ENCODE measurements around the gene SPTBN1.

The SPTBN1 gene

DNA sequence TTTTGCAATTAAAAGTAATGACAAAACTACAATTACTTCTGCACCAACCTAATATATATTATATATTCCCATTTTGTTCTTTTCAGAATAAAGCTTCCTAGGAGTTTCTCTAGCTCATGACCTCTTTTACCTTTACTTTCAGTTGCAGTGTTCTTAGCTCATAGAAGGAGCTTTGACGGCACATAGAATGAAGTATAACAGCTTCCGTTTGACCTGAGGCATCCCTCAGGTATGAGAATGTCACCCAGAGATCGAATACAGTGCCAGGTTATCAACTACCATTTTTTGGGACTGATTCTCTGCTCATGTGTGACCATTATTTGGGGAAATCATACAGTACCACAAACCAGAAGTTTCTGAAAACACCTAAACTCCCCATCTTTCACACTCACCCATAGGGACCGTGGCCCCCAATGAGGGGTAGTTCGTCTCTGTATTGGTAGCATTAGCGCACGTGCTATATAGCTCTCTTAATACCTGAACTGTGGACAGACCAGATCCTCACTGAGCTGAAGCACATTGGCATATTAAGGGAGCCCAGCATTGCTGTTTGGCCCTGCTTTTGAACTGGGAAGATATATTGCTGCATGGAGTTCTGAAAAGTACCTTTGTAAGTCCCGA, 123.0 kb downstream of the SPTBN1 start:
- TF ChIP-seq TEAD4 (IDR thresholded peaks at IDR 0.05) (no peak), EP300 (IDR thresholded peaks at IDR 0.05; ENCODE audit: borderline replicate concordance) (no peak), ZBTB7A (IDR thresholded peaks at IDR 0.05; ENCODE audit: low read depth) (no peak), CEBPB (IDR thresholded peaks at IDR 0.05) (no peak), EGR1 (IDR thresholded peaks at IDR 0.05) (no peak), NFIC (IDR thresholded peaks at IDR 0.05) (no peak), RAD21 (IDR thresholded peaks at IDR 0.05; ENCODE audit: low read depth) (no peak), TCF12 (IDR thresholded peaks at IDR 0.05; ENCODE audit: low read depth) (no peak), TAF1 (IDR thresholded peaks at IDR 0.05; ENCODE audit: low read depth) (no peak)
- TF ChIP-seq, protein P1, sequence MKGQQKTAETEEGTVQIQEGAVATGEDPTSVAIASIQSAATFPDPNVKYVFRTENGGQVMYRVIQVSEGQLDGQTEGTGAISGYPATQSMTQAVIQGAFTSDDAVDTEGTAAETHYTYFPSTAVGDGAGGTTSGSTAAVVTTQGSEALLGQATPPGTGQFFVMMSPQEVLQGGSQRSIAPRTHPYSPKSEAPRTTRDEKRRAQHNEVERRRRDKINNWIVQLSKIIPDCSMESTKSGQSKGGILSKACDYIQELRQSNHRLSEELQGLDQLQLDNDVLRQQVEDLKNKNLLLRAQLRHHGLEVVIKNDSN (IDR thresholded peaks at IDR 0.05): no peak

DNA sequence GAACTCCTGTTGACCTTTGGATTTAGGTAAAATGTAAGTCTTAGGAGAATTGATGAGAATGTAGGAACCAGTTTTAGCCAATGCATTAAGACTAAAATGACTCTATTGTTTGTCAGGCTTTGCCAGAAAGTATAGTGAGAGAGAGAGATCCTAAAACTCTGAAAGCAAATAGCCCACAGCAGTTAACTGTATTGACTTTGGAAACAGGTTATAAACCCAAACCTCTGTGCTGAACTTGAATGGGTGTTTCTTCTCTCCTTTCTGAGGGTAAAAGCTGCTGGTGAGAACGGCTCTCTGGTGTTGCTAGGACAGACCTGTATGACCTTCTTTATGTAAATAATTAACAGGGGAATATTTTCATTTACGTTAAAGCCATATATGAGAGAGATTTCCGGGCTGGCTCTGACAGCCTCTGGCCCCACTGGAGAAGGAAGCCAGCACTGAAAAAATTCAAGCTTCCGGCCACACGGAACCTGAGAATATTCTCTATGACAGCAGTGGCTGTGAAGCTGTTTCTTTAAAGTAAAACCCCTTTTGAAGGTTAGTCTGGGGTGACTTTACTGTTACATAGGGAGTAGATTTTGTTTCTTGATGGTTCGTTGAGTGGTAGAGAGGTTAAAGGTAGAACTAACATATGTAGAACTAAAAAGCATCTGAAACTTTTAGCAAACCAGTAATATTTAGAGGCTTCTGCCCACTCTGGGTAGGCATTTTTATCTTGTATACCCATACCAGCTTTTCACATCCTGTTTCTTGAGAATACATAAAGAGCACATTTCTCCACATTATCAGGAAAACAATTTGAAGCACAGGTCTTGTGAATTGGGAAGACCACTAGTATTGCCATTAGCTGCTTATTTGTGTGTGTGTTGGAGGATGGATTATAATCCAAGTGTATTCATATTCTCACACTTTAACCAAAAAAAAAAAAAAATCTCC, 123.8 kb downstream of the SPTBN1 start:
- no peak for TF ChIP-seq TEAD4 (IDR thresholded peaks at IDR 0.05)
- no peak for TF ChIP-seq EGR1 (IDR thresholded peaks at IDR 0.05)
- no peak for TF ChIP-seq NFIC (IDR thresholded peaks at IDR 0.05)
- TF ChIP-seq CEBPB (IDR thresholded peaks at IDR 0.05): no peak
- TF ChIP-seq, protein P1 (IDR thresholded peaks at IDR 0.05): no peak
- TF ChIP-seq FOXM1 (IDR thresholded peaks at IDR 0.05; ENCODE audit: borderline replicate concordance, low read depth): no peak
- no peak for TF ChIP-seq TCF12 (IDR thresholded peaks at IDR 0.05; ENCODE audit: low read depth)
- TF ChIP-seq YY1 (IDR thresholded peaks at IDR 0.05; ENCODE audit: low read depth): no peak
- TF ChIP-seq, protein P2, sequence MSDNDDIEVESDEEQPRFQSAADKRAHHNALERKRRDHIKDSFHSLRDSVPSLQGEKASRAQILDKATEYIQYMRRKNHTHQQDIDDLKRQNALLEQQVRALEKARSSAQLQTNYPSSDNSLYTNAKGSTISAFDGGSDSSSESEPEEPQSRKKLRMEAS (IDR thresholded peaks at IDR 0.05): no peak
- no peak for TF ChIP-seq CREB1 (IDR thresholded peaks at IDR 0.05; ENCODE audit: low read depth)
- TF ChIP-seq ZBTB7A (IDR thresholded peaks at IDR 0.05; ENCODE audit: low read depth): no peak
- TF ChIP-seq, protein P3, sequence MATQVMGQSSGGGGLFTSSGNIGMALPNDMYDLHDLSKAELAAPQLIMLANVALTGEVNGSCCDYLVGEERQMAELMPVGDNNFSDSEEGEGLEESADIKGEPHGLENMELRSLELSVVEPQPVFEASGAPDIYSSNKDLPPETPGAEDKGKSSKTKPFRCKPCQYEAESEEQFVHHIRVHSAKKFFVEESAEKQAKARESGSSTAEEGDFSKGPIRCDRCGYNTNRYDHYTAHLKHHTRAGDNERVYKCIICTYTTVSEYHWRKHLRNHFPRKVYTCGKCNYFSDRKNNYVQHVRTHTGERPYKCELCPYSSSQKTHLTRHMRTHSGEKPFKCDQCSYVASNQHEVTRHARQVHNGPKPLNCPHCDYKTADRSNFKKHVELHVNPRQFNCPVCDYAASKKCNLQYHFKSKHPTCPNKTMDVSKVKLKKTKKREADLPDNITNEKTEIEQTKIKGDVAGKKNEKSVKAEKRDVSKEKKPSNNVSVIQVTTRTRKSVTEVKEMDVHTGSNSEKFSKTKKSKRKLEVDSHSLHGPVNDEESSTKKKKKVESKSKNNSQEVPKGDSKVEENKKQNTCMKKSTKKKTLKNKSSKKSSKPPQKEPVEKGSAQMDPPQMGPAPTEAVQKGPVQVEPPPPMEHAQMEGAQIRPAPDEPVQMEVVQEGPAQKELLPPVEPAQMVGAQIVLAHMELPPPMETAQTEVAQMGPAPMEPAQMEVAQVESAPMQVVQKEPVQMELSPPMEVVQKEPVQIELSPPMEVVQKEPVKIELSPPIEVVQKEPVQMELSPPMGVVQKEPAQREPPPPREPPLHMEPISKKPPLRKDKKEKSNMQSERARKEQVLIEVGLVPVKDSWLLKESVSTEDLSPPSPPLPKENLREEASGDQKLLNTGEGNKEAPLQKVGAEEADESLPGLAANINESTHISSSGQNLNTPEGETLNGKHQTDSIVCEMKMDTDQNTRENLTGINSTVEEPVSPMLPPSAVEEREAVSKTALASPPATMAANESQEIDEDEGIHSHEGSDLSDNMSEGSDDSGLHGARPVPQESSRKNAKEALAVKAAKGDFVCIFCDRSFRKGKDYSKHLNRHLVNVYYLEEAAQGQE (IDR thresholded peaks at IDR 0.05; ENCODE audit: low read depth): no peak
- no peak for TF ChIP-seq EP300 (IDR thresholded peaks at IDR 0.05; ENCODE audit: borderline replicate concordance)
- TF ChIP-seq RAD21 (IDR thresholded peaks at IDR 0.05; ENCODE audit: low read depth): no peak
- TF ChIP-seq TAF1 (IDR thresholded peaks at IDR 0.05; ENCODE audit: low read depth): no peak

DNA sequence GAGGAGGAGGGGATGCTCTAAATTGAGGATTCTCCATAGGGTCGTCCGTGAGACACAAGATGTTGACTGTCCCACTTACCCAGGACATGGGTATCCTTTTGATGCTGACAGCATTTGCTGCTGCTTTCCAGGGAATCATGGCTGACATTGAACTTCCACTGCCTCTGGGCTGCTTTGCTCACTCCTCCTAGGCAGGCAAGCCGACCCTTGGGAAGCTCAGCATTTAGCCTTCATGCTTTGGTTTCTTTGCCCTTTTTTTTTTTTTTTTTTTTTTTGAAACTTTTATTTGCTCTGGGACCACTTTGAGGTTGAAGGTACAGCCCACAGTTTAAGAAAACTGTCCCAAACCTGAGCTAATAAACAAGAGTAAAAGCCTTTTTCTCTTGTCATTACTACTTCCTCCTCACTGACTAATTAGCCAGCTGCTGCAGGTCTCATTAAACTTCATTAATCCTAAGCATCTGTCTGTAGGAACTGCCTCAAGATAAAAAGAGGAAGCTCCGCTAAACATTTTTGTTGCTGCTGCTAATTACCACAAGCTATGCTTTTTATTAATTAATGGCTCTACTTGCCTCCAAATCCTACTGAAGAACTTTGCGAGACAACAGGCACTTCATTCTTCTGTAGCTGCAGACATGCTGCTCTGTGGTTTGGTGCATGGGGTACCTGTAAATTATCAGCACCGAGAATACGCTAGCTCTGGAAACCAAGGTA, 125.4 kb downstream of the SPTBN1 start:
- TF ChIP-seq YY1 (IDR thresholded peaks at IDR 0.05; ENCODE audit: low read depth) (no peak), ZBTB7A (IDR thresholded peaks at IDR 0.05; ENCODE audit: low read depth) (no peak), CEBPB (IDR thresholded peaks at IDR 0.05) (no peak), TCF12 (IDR thresholded peaks at IDR 0.05; ENCODE audit: low read depth) (no peak), TEAD4 (IDR thresholded peaks at IDR 0.05) (no peak), EP300 (IDR thresholded peaks at IDR 0.05; ENCODE audit: borderline replicate concordance) (no peak), FOXM1 (IDR thresholded peaks at IDR 0.05; ENCODE audit: borderline replicate concordance, low read depth) (no peak), NFIC (IDR thresholded peaks at IDR 0.05) (no peak), TAF1 (IDR thresholded peaks at IDR 0.05; ENCODE audit: low read depth) (no peak), CREB1 (IDR thresholded peaks at IDR 0.05; ENCODE audit: low read depth) (no peak), EGR1 (IDR thresholded peaks at IDR 0.05) (no peak), RAD21 (IDR thresholded peaks at IDR 0.05; ENCODE audit: low read depth) (no peak)
- TF ChIP-seq, protein P1 (IDR thresholded peaks at IDR 0.05): no peak
- TF ChIP-seq, protein P2 (IDR thresholded peaks at IDR 0.05): no peak
- TF ChIP-seq, protein P3 (IDR thresholded peaks at IDR 0.05; ENCODE audit: low read depth): no peak

DNA sequence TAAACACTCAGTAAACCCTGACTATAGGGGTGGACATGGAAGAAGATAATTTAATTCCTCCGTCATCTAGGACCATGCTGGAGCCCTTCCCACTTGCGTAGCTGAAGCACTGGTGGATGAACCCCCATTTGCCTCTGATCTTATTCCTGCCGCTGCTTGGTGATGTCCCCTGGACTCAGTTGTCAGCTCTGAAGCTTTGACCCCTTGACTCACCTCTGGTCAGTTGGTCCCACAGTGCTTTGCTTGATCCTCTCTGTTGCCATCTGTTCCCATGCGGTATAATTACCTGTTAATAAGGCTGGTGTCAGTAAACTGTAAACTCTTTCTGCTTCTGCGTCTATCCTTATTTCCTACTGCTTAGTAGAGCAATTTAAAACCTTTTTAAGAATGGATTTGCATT, 126.9 kb downstream of the SPTBN1 start:
- TF ChIP-seq EGR1 (IDR thresholded peaks at IDR 0.05) (no peak), CEBPB (IDR thresholded peaks at IDR 0.05) (no peak), TAF1 (IDR thresholded peaks at IDR 0.05; ENCODE audit: low read depth) (no peak), YY1 (IDR thresholded peaks at IDR 0.05; ENCODE audit: low read depth) (no peak)
